ENCODE measurements around the gene ATN1.

DNA sequence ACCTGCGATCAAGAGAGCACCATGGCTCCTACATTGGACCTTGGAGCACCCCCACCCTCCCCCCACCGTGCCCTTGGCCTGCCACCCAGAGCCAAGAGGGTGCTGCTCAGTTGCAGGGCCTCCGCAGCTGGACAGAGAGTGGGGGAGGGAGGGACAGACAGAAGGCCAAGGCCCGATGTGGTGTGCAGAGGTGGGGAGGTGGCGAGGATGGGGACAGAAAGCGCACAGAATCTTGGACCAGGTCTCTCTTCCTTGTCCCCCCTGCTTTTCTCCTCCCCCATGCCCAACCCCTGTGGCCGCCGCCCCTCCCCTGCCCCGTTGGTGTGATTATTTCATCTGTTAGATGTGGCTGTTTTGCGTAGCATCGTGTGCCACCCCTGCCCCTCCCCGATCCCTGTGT is 14.0 kb downstream of the ATN1 start:
- TF ChIP-seq EZH2 (IDR thresholded peaks at IDR 0.05) (no peak), POLR2AphosphoS5 (IDR thresholded peaks at IDR 0.05; ENCODE audit: borderline replicate concordance, low read depth, low read length) (no peak), FOXP2 (optimal IDR thresholded peaks at IDR 0.05; ENCODE audit: control extremely low read depth, extremely low read length, insufficient read depth) (no peak)

All from SK-N-MC (cell line).